Testis (tissue), 3 donors: Measurements from ENCODE around the gene UTP20. TPM values are rescaled to one million over a fixed set of nuclear protein-coding genes. Genes with fewer than 3 reads are reported as not detected.

Source experiments
- DNase-seq: peaks from one replicate; pipeline ENCODE4 v3.0.0-alpha.2; 2019
- H3K27ac ChIP-seq, 2 donors: fragments of 200-600 bp; sonication (generic); one replicate each; pipeline ENCODE4 v1.5.1; 2019
- H3K27me3 ChIP-seq: fragments of 200-600 bp; sonication (generic); one replicate; pipeline ENCODE4 v1.5.1; 2019
- H3K36me3 ChIP-seq: fragments of 200-600 bp; sonication (generic); one replicate; pipeline ENCODE4 v1.5.1; 2017; ENCODE audit warnings: low read depth; ENCODE audit errors: missing control alignments
- H3K4me1 ChIP-seq: fragments of 200-600 bp; sonication (generic); one replicate; pipeline ENCODE4 v1.5.1; 2019
- H3K4me3 ChIP-seq, 2 donors: fragments of 200-600 bp; sonication (generic); one replicate each; pipeline ENCODE4 v1.5.1; 2017 to 2019
- H3K9me3 ChIP-seq: fragments of 200-600 bp; sonication (generic); one replicate; pipeline ENCODE4 v1.5.1; 2017
- POLR2A ChIP-seq: fragments of 450-650 bp; IDR thresholded peaks from one replicate; pipeline ENCODE4 v1.6.1; 2017; ENCODE audit warnings: antibody characterized with exemption, mild to moderate bottlenecking, moderate library complexity
- WGBS, 2 donors: methylation state at CpG; one replicate each; pipeline ENCODE4 v1.1.5; 2018; 5-methylcytosine and 5-hydroxymethylcytosine counted together
- intact Hi-C: fragments of 100-400 bp; cut with DNase I; formaldehyde crosslinking; loops from one replicate; pipeline ENCODE4 v1.15.1; 2023; ENCODE audit warnings: low total_unique reads
- polyA plus RNA-seq: library from polyadenylated mRNA; stranded (reverse); fragments of 350-450 nt; fragmentation: Illumina TruSeq; extraction: RNeasy Lipid Tissue Mini Kit (QIAGEN cat#74804); gene quantifications from one replicate; pipeline ENCODE4 v1.2.3, GENCODE V29; 2014; ENCODE audit warnings: low read depth, low replicate concordance; ENCODE audit not compliant: insufficient read depth
- total RNA-seq, 2 donors: library from RNA; depleted of rRNA; stranded (reverse); fragments of >200 nt; gene quantifications; one replicate each; pipeline ENCODE4 v1.2.3, GENCODE V29; 2016
- TF ChIP-seq, protein P1 (sequence below), 3 experiments: fragments of 450-650 bp in 2 of 3; fragments of 200-600 bp in 1 of 3; sonication (generic) in 1 of 3; IDR thresholded peaks; one replicate each; pipeline ENCODE4 v1.5.1; 2016 to 2019; ENCODE audit warnings: antibody characterized with exemption in 3 of 3, mild to moderate bottlenecking in 2 of 3, moderate library complexity in 1 of 3

Gene UTP20
- total and polyA plus RNA-seq, 3 donors from 2014 or later, result 12.7 to 31.7 (median 29.2) TPM

DNA sequence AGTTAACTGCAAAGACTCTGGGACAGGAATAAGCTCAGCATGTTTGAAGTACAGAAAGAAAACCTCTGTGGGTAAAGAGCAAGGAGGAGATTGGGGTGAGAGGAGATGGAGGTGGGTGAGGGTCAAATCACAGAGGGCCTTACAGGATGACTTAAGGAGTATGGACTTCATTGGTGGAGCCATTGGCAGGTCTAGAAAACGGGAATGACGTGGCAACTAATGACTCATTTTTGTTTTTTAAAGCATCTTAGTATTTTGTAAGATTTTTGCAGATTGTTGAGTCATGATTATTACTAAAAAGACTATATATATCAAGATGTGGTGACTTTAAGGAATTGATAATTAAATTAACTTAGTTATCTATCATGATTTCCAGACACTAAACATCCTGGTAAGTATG is 18.5 kb downstream of the UTP20 start:
- intact Hi-C loops, result no loop called here
- H3K27ac ChIP-seq, result no peak overlapping the region
- no peak for TF ChIP-seq POLR2A
- TF ChIP-seq, protein P1, sequence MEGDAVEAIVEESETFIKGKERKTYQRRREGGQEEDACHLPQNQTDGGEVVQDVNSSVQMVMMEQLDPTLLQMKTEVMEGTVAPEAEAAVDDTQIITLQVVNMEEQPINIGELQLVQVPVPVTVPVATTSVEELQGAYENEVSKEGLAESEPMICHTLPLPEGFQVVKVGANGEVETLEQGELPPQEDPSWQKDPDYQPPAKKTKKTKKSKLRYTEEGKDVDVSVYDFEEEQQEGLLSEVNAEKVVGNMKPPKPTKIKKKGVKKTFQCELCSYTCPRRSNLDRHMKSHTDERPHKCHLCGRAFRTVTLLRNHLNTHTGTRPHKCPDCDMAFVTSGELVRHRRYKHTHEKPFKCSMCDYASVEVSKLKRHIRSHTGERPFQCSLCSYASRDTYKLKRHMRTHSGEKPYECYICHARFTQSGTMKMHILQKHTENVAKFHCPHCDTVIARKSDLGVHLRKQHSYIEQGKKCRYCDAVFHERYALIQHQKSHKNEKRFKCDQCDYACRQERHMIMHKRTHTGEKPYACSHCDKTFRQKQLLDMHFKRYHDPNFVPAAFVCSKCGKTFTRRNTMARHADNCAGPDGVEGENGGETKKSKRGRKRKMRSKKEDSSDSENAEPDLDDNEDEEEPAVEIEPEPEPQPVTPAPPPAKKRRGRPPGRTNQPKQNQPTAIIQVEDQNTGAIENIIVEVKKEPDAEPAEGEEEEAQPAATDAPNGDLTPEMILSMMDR (IDR thresholded peaks at IDR 0.05), result no peak
- 88 to 90% methylated on average over 2 of the region's 2 CpGs for WGBS, 2 donors
- H3K4me1 ChIP-seq, result no peaks in the 10 kb centered on the region
- no peak for DNase-seq
- no peaks in the 10 kb centered on the region for H3K9me3 ChIP-seq
- no peaks in the 10 kb centered on the region for H3K36me3 ChIP-seq
- no peak overlapping the region for H3K4me3 ChIP-seq
- no peaks in the 10 kb centered on the region for H3K27me3 ChIP-seq

DNA sequence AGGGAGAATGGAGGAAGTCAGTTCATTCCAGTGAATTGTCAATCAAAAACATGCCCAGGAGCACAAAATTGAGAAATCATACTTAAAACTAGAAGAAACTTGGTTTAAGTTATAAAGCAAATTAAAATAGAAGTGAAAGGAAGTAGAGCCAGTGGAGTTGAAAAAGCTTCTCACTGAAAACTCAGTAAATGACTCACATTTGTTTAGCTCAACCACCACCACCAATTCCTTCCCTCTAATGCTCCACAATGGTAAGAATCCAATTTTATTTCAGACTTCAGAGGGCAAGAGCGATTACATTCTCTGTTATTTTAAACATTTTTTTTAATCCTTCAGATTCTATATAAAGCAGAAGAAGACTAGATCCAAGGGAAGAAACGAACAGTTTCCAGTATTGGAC is 19.4 kb downstream of the UTP20 start:
- H3K9me3 ChIP-seq, result no peaks in the 10 kb centered on the region
- intact Hi-C loops, result no loop called here
- H3K36me3 ChIP-seq, result no peaks in the 10 kb centered on the region
- H3K27me3 ChIP-seq, result no peaks in the 10 kb centered on the region
- H3K4me3 ChIP-seq, result no peak overlapping the region
- no peak for DNase-seq
- H3K27ac ChIP-seq, result no peak overlapping the region
- no peak for TF ChIP-seq POLR2A
- TF ChIP-seq, protein P1 (IDR thresholded peaks at IDR 0.05), result no peak
- 92% methylated on average over 2 of the region's 2 CpGs for WGBS, 2 donors
- H3K4me1 ChIP-seq, result no peaks in the 10 kb centered on the region

DNA sequence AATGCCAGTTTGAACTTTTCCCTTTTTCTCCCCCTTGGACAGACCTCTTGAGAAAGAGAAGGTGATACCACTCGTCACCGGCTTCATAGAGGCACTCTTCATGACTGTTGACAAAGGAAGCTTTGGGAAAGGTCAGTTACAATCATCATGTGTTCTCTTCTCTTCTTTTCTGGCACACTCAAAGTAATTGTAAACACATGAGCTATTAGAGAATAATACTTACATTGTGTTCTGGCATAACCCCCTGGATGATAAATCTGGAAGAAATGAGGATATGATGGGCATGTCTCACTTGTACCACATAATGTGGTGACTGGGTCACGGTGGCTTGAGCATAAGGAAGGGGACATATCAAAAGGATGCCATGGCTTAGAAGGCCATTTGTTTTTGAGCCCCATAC is 20.0 kb downstream of the UTP20 start:
- TF ChIP-seq, protein P1 (IDR thresholded peaks at IDR 0.05), result no peak
- TF ChIP-seq POLR2A, result no peak
- 63 to 80% methylated on average over 3 of the region's 3 CpGs for WGBS, 2 donors
- Histone ChIP-seq H3K9me3 (no peaks in the 10 kb centered on the region), H3K27me3 (no peaks in the 10 kb centered on the region), H3K36me3 (no peaks in the 10 kb centered on the region), H3K4me1 (no peaks in the 10 kb centered on the region), H3K27ac (no peak overlapping the region), H3K4me3 (no peak overlapping the region)
- intact Hi-C loops, result no loop called here
- no peak for DNase-seq

DNA sequence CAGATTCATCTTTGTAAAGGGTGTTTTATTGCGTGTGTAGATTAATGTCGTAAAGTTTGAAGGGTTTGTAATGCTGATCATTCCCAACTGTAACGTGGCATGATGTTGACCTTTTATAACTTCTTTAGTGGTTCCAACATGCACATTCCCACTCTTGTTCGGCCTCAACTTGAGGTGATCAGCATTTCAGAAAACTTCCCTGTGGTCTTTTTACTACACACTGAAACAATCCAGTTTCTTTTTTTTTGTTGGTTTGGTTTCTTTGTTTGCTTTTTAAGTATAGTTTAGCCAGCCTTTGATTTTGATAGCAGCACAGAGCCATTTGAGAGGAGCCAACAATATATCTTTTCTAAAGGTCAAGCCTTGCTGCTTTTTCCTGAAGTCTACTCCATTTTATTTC is 22.8 kb downstream of the UTP20 start:
- TF ChIP-seq POLR2A, result no peak
- TF ChIP-seq, protein P1 (IDR thresholded peaks at IDR 0.05), result no peak
- Histone ChIP-seq H3K4me1 (no peaks in the 10 kb centered on the region), H3K27ac (no peak overlapping the region), H3K4me3 (no peak overlapping the region), H3K36me3 (no peaks in the 10 kb centered on the region), H3K27me3 (no peaks in the 10 kb centered on the region), H3K9me3 (no peaks in the 10 kb centered on the region)
- WGBS, 2 donors, result 92 to 93% methylated on average over 4 of the region's 4 CpGs
- no peak for DNase-seq
- intact Hi-C loops, result no loop called here

DNA sequence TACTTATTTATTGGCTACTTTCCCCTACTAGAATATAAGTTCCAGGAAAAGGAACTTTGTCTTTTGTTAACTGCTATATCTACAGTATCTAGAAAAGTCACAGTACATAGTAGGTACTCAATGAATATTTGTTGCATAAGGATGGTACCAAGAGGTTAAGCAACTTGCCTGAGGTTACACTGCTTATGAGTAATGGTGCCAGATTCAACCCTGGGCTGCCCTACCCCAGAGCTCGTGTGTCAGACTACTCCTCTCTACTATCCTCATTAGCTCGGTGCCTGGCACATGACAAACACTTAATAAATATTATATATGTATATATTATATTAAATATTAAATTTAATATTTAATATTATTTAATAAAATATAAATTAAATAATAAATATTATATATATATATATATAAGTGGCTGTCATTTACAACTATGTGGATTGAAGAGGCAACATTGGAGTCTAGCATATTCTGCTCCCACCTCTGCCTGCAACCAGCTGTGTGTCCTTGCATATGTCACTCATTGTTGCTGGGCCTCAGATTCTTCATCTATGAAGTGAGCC is 25.4 kb downstream of the UTP20 start:
- no peak overlapping the region for H3K4me3 ChIP-seq
- no peaks in the 10 kb centered on the region for H3K9me3 ChIP-seq
- TF ChIP-seq POLR2A, result no peak
- TF ChIP-seq, protein P1 (IDR thresholded peaks at IDR 0.05), result no peak
- H3K27ac ChIP-seq, result no peak overlapping the region
- intact Hi-C loops, result no loop called here
- WGBS, 2 donors, result 92 to 94% methylated on average over 2 of the region's 2 CpGs
- no peaks in the 10 kb centered on the region for H3K36me3 ChIP-seq
- no peaks in the 10 kb centered on the region for H3K27me3 ChIP-seq
- no peaks in the 10 kb centered on the region for H3K4me1 ChIP-seq
- no peak for DNase-seq
